Measurements from ENCODE around the gene PSD. TPM values are rescaled to one million over a fixed set of nuclear protein-coding genes. Genes with fewer than 3 reads are reported as not detected.
A peak's percentile ranks its signal among the peaks of the same experiment; 100 is the strongest.

Gene PSD
- total and polyA plus RNA-seq, 9 of the 15 experiments (the other 6 are each of a cell fraction or from before 2014, with no cell fraction given): 0.11 to 1.7 (median 0.54) TPM; not detected in 2

DNA sequence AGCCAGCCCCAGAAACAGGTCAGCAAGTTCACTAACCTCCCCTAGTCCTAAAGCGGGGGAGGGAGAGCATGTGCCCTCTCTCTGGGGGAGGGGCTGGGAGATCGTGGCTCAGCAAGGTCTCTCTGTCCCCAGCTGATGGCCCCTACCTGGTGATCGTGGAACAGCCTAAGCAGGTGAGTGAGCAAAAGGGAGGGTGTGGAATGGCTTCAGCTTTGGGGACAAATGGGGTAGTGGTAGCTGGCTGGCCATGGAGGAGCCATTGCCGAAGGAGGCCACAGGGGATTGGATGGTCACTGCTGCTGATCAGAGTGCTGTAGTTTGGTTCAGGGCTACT, 22.3 kb downstream of the PSD start:
- H3K27me3 ChIP-seq (ENCODE audit: control insufficient read depth in 2 of 2, insufficient read depth in 2 of 2, low read length in 2 of 2): no peaks in the 10 kb centered on the region
- ChIA-PET POLR2A (interaction anchor here (0.5 to 1.3 kb wide), 2 partner anchors 12 to 26 kb away, joined by 3 read pairs; no protein-coding TSS in a partner anchor), CTCF (ENCODE audit: low intra/inter-chr PET ratio) (interaction anchor here (0.7 kb wide), 1 partner anchor 14 kb away, joined by 4 read pairs; no protein-coding TSS in a partner anchor)
- peaks cover 16% of the 10 kb centered on the region; the same call in 1 of the 3 replicates for H3K36me3 ChIP-seq (ENCODE audit: control insufficient read depth, insufficient read depth, low read length)
- peaks cover 7% of the 10 kb centered on the region; the same call in 1 of the 3 replicates for H3K79me2 ChIP-seq (ENCODE audit: control insufficient read depth, insufficient read depth, low read length)
- peaks cover 14 to 54% of the 10 kb centered on the region in 2 experiments; a peak in 4 of 5 replicates for H3K4me1 ChIP-seq (replicated peaks in 1 of 2; ENCODE audit: control insufficient read depth in 2 of 2, insufficient read depth in 2 of 2, low read length in 2 of 2)
- H2AFZ ChIP-seq (ENCODE audit: low read depth, low read length): peak overlapping the region; percentile 63; the same call in 1 of the 2 replicates
- in situ Hi-C loops (cut with MboI): loop anchor here (25.0 kb wide), 1 partner anchor 191 kb away; no protein-coding TSS in a partner anchor
- no TSS peak for BruUV-seq (replicated peaks)
- no peaks in the 10 kb centered on the region for H3K9me3 ChIP-seq (replicated peaks; ENCODE audit: control insufficient read depth, insufficient read depth, low read depth, low read length)
- DNase-seq (ENCODE audit: extremely low read depth in 1 of 4, low spot score in 3 of 4) (peak in 3 of 4 experiments; percentile 23 to 42 (median 23)), ATAC-seq (no peak), FAIRE-seq (no peak)
- WGBS (ENCODE audit: insufficient coverage, low coverage, missing lambda C conversion rate): 33% methylated on average over 2 of the region's 4 CpGs
- peak overlapping the region; percentile 70; the same call in 2 of the 3 replicates for H3K27ac ChIP-seq (ENCODE audit: extremely low read depth, low read depth, low read length)
- H4K20me1 ChIP-seq (replicated peaks; ENCODE audit: control insufficient read depth, insufficient read depth, low read length): no peaks in the 10 kb centered on the region
- peak overlapping the region; percentile 78 for H3K4me3 ChIP-seq
- intact Hi-C loops (cut with micrococcal nuclease): loop anchor here (5.0 kb wide), 1 partner anchor 229 kb away; no protein-coding TSS in a partner anchor
- H3K9ac ChIP-seq (ENCODE audit: insufficient read depth in 1 of 2, low read depth in 2 of 2, low read length in 2 of 2): peak overlapping the region; percentile 65 to 90; a peak in 3 of 4 replicates
- H3K4me2 ChIP-seq (ENCODE audit: insufficient read depth, low read length): peak overlapping the region; percentile 99
- H3K9me1 ChIP-seq (ENCODE audit: control insufficient read depth, insufficient read depth, low read length): no peaks in the 10 kb centered on the region
- TF ChIP-seq, protein P1, sequence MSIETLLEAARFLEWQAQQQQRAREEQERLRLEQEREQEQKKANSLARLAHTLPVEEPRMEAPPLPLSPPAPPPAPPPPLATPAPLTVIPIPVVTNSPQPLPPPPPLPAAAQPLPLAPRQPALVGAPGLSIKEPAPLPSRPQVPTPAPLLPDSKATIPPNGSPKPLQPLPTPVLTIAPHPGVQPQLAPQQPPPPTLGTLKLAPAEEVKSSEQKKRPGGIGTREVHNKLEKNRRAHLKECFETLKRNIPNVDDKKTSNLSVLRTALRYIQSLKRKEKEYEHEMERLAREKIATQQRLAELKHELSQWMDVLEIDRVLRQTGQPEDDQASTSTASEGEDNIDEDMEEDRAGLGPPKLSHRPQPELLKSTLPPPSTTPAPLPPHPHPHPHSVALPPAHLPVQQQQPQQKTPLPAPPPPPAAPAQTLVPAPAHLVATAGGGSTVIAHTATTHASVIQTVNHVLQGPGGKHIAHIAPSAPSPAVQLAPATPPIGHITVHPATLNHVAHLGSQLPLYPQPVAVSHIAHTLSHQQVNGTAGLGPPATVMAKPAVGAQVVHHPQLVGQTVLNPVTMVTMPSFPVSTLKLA (conservative IDR thresholded peaks at IDR 0.05): peak; percentile 29; a peak in 1 of 4 replicates
- TF ChIP-seq HMBOX1 (IDR thresholded peaks at IDR 0.05): 0 out of 2 replicates have a peak, but pooled peaks have one; percentile 16
- no peak for TF ChIP-seq ZNF224 (CRISPR knock-in tag; IDR thresholded peaks at IDR 0.05)
- TF ChIP-seq EGR1 (conservative IDR thresholded peaks at IDR 0.05): peak; percentile 19; the same call in 1 of the 2 replicates
- TF ChIP-seq E2F6 (IDR thresholded peaks at IDR 0.05; ENCODE audit: borderline replicate concordance in 1 of 2, extremely low read depth in 1 of 2, insufficient read depth in 1 of 2, insufficient read length in 1 of 2, low read depth in 1 of 2, low read length in 1 of 2, poor library complexity in 1 of 2, severe bottlenecking in 1 of 2): peak in 1 of 2 experiments; percentile 27
- TF ChIP-seq NR2C1 (IDR thresholded peaks at IDR 0.05): no peak
- TF ChIP-seq NR2C1 (tag; IDR thresholded peaks at IDR 0.05): no peak
